ENCODE data around the gene NECTIN4. TPM values are rescaled to one million over a fixed set of nuclear protein-coding genes. Genes with fewer than 3 reads are reported as not detected.

NECTIN4 gene
- total RNA-seq, 1 experiment from 2014 or later: 0.20 TPM

DNA sequence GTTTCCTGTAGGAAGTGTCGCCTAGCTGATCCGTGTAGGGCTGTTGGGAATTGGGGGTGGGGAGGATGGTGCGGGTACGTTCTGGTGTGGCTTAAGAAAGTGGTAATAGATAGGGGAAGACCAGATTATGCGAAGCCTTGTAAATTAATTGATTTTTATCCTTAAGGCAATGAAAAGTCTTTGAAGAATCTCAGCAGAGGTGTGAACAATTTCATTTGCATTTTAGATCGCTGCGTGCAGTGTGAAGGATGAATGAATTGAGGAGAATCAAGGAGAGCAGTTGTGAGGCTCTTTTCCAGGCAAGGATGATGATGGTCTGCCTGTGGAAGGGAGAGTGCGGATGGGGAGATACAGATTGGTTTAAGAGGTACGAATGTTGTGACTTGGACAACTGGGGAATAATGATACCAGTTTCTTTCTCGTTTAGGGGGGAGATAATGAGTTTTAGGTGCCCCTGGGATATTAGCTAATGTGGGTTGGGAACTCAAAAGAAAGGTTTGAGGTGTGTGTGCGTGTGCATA lies 43.9 kb upstream of the NECTIN4 start:
- DNase-seq: no peak
- intact Hi-C loops (cut with micrococcal nuclease; ENCODE audit: unreplicated experiment): loop anchor here (1.0 kb wide), 1 partner anchor 20 kb away; the partner anchor contains the start of gene UFC1
- Mint-ChIP-seq H3K36me3 (ENCODE audit: insufficient read depth, unreplicated experiment) (no peaks in the 10 kb centered on the region), H3K4me3 (ENCODE audit: unreplicated experiment) (no peak overlapping the region), H3K27me3 (ENCODE audit: insufficient read depth, unreplicated experiment) (no peaks in the 10 kb centered on the region), H3K27ac (ENCODE audit: unreplicated experiment) (no peak overlapping the region), H3K4me1 (ENCODE audit: low read depth, unreplicated experiment) (peaks cover 12% of the 10 kb centered on the region), H3K9me3 (ENCODE audit: unreplicated experiment) (no peaks in the 10 kb centered on the region)
- no peaks in the 10 kb centered on the region for H3K4me1 ChIP-seq
- no peaks in the 10 kb centered on the region; the same call in 1 of the 2 replicates for H3K36me3 ChIP-seq (ENCODE audit: control insufficient read depth, insufficient read depth, low read length)
- ChIA-PET POLR2A (interaction anchor here (0.6 to 2.4 kb wide), 7 partner anchors 7 to 112 kb away, joined by 3 to 15 read pairs (median 6); partner anchors contain the start of genes F11R, NIT1, PFDN2 and PPOX), CTCF (interaction anchor here (0.5 to 1.6 kb wide), 7 partner anchors 12 to 139 kb away, joined by 3 to 11 read pairs (median 4); partner anchors contain the start of genes KLHDC9, NIT1, PFDN2 and PPOX)
- H3K27me3 ChIP-seq (replicated peaks; ENCODE audit: control insufficient read depth, insufficient read depth, low read length): no peaks in the 10 kb centered on the region
- BruUV-seq (replicated peaks): TSS peak; percentile 75
- H3K9me3 ChIP-seq: no peaks in the 10 kb centered on the region
- peak overlapping the region; percentile 71 for H3K4me3 ChIP-seq (ENCODE audit: low read depth, low read length)
- no peak for TF ChIP-seq CTCF (IDR thresholded peaks at IDR 0.05; ENCODE audit: insufficient read depth in 1 of 2, low read depth in 1 of 2, low read length in 1 of 2, severe bottlenecking in 1 of 2, unreplicated experiment in 1 of 2)

GRCh38 chr1:161132410-161133219 lies 43.3 kb upstream of the NECTIN4 start, which contains the start of gene DEDD:
Gene DEDD (minus strand): TSS chr1:161132667. CDS start chr1:161124462, 8,205 bp downstream.
- Mint-ChIP-seq H3K4me3 (ENCODE audit: unreplicated experiment) (no peak within 1 kb of the TSS), H3K27me3 (ENCODE audit: insufficient read depth, unreplicated experiment) (no peaks in the 10 kb centered on the region), H3K9me3 (ENCODE audit: unreplicated experiment) (no peaks in the 10 kb centered on the region), H3K36me3 (ENCODE audit: insufficient read depth, unreplicated experiment) (peaks cover 1% of the 10 kb centered on the region), H3K27ac (ENCODE audit: unreplicated experiment) (no peak within 1 kb of the TSS), H3K4me1 (ENCODE audit: low read depth, unreplicated experiment) (peaks cover 10% of the 10 kb centered on the region)
- CTCF ChIA-PET: interaction anchor here (0.5 to 1.6 kb wide), 7 partner anchors 11 to 93 kb away, joined by 3 to 6 read pairs (median 3); partner anchors contain the start of genes KLHDC9, NIT1, PFDN2 and PPOX
- Histone ChIP-seq H3K9me3 (no peaks in the 10 kb centered on the region), H3K4me3 (ENCODE audit: low read depth, low read length) (peak within 1 kb of the TSS; percentile 71), H3K36me3 (ENCODE audit: control insufficient read depth, insufficient read depth, low read length) (no peaks in the 10 kb centered on the region; the same call in 1 of the 2 replicates), H3K4me1 (no peaks in the 10 kb centered on the region), H3K27me3 (replicated peaks; ENCODE audit: control insufficient read depth, insufficient read depth, low read length) (no peaks in the 10 kb centered on the region)
- intact Hi-C loops (cut with micrococcal nuclease; ENCODE audit: unreplicated experiment): loop anchor here (1.0 kb wide), 2 partner anchors 13 to 21 kb away; partner anchors contain the start of gene UFC1
- POLR2A ChIA-PET: interaction anchor here (0.5 to 2.4 kb wide), 9 partner anchors 8 to 113 kb away, joined by 3 to 15 read pairs (median 6); partner anchors contain the start of genes F11R, NIT1, PFDN2 and PPOX
- DNase-seq: peak; percentile 93 to 96
- BruUV-seq (replicated peaks): no TSS peak
- TF ChIP-seq CTCF (IDR thresholded peaks at IDR 0.05; ENCODE audit: insufficient read depth in 1 of 2, low read depth in 1 of 2, low read length in 1 of 2, severe bottlenecking in 1 of 2, unreplicated experiment in 1 of 2): no peak

Measured in Caco-2 (cell line).